HG03108 (cell line): ENCODE data around the gene KNL1.
A peak's percentile ranks its signal among the peaks of the same experiment; 100 is the strongest.
"Not testable (repeated sequence)": the region's sequence is repeated elsewhere in the genome, so short reads cannot be mapped to it uniquely, and the experiment has no call there.

ENCODE experiments used
- ATAC-seq: cut with Tn5 transposase; IDR thresholded peaks from one replicate; pipeline ENCODE4 v1.9.1; 2021; ENCODE audit warnings: moderate library complexity; ENCODE audit not compliant: unreplicated experiment

The KNL1 gene

DNA sequence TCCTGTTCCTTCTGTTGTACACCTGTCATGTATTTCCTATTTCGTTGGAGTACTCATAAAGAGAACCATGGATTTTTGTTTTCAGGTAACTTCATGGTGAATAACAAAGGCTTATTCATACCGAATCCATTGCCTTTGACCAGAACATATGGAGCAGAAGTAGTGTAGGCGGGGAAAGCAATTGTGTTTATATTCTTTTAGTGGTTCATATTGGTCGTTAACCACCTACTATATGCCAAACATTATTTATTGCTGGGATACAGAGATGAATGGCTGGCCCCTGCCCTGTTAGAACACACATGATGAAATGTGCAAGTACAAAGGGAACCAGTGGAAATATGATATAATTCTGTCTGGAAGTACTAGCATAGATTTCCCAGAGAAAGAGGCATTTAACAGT, 15.2 kb upstream of the KNL1 start:
- no peak for ATAC-seq

DNA sequence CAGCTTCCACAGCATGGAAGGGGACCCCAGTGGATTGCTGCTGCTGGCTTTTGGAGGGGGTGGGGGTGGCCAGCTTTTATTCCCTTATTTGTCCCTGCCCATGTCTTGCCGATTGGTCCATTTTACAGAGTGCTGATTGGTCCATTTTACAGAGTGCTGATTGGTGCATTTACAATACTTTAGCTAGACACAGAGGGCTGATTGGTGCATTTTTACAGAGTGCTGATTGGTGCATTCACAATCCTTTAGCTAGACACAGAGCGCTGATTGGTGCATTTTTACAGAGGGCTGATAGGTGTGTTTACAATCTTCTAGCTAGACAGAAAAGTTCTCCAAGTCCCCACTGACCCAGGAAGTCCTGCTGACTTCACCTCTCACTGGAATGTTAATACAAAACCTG, 12.3 kb upstream of the KNL1 start:
- ATAC-seq, result not testable (repeated sequence)

DNA sequence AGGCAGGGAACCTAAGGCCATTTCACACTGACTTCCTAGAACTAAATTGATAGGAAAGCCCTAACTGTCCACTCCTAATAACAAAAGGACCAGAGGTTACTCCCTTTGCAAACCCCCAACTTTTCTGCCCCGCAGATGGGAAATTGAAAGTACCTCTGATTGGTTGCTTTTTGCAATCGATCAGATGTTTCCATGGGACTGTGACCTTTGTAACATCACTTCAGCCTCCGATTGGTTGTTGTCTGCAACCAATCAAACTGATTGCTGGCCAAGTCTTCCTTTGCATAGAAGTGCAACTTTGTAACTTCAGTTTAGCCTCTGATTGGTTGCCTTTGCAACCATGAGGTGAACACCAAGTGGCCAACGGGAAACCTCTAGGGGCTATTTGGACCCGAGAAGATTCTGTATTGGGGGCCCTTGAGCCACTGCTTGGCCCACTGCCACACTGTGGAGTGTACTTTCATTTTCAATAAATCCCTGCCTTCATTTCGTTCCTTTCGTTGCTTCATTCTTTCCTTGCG, 11.3 kb upstream of the KNL1 start:
- no peak for ATAC-seq

DNA sequence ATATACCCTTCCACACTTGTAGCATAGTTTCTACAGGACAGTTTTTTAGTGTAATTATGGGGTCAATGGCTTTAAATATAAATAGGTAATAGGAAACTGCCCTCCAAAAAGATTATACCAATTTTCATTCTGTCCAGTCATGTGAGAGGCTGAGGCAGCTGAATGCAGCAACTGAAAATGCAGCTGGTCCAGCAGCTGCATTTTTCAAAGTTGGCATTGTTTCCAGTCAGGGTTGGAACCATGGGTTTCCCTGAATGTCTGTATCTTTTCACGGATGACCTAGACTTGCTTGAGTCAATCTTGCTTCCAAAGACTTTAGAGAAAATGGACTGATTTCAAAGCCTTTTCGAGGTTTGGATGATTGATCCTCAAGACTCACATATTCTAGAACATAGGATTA, 9.9 kb upstream of the KNL1 start:
- ATAC-seq, result no peak

DNA sequence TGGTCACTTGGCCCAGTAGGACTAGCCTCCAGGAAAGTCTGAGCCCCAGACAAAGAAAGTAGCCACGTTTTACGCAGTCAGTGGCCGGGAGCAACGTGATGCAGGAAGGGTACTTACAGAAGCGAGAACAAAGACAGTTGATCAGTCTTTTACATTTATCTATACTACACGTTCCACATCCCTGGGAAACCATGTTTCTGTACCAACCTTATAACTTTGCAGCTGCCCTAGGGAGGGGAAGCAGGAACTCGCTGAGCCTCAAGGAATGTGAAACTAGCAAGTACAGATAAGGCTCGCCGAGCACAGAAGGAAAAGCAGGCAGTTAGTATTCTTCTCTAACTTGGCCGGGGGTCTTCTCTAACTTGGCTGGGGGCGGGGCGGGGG, 3.4 kb upstream of the KNL1 start:
- no peak for ATAC-seq

DNA sequence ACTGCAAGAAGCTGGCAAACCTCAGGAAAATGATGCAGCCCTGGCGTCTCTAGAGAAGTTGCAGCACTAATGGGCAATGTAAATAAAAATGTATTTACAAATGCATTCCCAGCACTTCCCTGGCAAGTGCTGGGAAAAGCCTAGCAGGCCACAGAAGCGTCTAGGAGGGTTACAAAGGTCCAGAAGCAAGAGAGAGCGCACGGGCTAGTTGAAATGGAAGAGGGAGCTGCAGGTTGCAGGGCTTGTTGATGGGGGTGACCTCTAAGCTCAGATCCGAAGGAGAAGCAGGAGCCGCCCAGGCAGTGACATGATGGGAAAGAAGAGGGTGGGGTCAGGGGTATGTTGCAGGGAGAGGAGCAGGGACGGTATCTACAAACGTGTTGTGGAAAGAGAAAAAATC, 2.7 kb upstream of the KNL1 start:
- no peak for ATAC-seq

DNA sequence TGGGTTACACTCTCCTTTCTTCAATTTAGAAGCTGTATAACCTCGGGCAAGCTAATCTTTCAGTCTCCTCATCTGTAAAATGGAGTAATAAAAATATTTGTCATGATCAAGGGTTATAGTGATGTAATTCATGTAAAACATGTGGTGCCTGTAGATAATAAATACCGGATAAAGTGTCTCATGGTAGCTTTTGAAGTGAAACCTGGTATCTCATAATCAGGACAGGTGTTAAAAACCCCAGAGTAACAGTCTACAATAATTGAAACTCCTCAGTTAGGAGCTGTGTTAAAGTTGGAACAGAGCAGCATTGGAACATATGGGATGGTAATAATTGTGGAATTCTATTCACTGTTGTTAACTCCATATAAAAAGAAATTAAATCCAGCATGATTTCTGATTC, 884 bp upstream of the KNL1 start:
- no peak for ATAC-seq

DNA sequence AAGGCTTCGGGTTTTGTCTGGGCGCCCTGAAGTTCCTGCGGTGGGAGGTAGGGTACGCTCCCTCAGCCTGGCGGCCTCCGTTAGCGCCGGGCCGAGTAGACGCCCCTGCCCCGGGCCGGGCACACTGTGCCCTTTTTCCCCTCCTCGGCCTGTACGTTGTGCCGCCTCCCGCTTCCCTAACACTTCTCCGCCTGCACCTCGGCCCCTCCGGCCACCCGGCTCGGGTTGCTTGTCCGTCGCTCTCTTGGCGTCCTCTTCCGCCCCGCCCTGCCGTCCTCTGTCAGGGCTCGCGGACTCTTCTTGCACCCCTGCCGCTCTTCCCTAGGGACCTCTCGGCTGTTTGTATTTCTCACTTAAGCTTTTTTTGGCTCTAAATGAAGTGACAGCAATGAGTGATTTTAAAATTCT, 384 bp downstream of the KNL1 start:
- ATAC-seq, result peak; percentile 40

DNA sequence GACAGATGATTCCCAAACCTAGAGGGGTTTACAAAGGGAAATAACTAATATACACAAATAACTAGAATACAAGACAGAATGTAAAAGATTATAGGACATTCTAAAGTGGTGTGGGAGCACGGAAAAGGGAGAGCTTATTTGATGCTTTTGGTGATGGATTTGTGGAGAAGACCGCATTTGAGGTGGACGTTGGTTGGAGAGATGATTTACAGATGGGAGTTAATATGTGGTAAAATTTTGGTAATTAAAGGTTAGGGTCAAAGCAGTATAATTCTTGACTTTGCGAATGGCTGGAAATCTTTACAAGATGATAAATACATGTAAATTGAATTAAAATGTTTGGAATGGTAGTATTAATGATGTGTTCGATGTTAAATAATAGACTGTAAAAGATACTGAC, 1.2 kb downstream of the KNL1 start:
- no peak for ATAC-seq

DNA sequence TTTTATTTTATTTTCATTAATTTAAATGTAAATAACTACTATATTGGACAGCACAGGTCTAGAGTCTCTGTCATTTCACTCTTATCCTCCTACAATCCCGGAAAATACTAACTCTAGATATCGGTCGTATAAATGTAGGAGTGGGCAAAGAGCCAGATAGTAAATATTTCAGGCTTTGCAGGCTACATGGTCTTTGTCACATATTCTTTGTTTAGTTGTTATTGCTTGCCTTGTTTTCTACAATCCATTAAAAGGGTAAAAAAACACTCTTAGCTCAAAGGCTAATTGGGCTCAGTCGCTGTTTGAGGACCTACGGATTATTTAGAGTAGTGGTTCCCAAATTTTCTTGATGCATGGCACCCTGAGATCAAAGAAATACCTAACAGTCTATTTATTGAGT, 1.7 kb downstream of the KNL1 start:
- no peak for ATAC-seq

DNA sequence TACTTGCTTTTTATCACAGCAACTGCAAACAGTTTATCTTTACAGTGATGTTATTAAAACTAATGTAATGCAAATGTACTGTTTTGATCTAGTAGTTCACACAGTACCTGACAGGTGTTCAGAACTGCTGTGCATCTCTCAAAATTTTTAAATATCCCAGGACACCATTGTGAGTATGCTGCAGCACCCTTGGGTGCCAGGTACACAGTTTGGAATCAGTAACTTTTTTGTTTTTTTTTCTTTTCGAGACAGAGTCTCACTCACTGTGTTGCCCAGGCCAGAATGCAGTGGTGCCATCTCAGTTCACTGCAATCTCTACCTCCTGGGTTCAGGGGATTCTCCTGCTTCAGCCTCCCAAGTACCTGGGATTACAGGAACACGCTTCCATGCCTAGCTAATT, 3.0 kb downstream of the KNL1 start:
- no peak for ATAC-seq

DNA sequence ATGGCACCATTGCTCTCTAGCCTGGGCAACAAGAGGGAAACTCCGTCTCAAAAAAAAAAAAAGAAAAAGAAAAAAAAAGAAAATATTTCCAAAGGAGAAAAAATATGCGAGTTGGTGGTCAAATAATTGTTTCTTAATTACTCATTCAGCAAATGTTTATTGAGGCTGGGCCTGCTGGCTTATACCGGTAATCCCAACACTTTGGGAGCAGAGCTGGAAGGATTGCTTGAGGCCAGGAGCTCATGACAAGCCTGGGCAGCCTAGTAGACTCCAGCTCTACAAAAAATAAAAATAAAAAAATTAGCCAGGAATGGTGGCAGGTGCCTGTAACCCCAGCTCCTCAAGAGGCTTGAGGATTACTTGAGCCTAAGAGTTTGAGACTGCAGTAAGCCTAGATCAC, 4.1 kb downstream of the KNL1 start:
- ATAC-seq, result no peak

DNA sequence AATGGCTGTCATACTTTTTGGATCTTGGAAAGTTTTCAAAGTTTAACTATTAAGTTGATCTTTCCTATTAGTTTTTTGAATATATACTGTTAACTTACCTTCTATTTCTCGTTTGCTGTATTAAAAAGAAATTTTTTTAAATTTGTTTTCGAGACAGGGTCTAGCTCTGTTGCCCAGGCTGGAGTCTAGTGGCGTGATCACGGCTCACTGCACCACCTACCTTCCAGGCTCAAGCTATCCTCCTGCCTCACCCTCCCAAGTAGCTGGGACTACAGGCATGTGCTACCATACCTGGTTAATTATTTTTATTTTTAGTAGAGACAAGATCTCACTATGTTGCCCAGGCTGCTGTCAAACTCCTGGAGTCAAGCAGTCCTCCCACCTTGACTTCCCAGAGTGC, 4.6 kb downstream of the KNL1 start:
- no peak for ATAC-seq

DNA sequence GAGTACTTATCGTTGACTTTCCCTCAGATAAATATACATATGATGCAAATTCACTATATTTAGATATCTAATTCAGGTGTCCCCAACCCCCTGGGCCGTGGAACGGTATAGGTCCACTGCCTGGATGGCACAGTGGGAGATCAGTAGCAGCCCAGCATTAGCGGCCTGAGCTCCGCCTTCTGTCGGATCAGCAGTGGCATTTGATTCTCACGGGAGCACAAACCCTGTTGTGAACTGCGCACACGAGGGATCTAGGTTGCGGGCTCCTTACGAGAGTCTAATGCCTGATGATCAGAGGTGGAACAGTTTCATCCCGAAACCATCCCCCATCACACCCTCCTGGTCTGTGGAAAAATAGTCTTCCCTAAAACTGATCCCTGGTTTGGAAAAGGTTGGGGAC, 6.9 kb downstream of the KNL1 start:
- ATAC-seq, result no peak

DNA sequence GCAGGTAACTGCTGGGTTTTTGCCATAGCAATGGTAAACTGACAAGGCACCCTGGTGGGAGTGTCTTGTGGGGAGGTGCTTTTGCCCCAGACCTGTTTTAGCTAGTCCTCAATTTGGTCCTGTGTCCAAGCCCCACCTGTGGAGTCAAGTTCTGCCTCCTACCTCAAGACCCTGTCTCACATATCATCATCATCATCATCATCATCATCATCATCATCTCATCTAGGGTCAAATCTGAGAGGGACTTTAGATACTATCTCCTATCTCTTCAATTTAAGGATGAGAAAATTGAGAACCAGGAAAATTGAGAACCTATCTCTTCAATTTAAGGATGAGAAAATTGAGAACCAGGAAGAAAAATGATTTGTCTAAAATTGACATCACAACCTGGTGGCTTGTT, 9.9 kb downstream of the KNL1 start:
- ATAC-seq, result no peak

DNA sequence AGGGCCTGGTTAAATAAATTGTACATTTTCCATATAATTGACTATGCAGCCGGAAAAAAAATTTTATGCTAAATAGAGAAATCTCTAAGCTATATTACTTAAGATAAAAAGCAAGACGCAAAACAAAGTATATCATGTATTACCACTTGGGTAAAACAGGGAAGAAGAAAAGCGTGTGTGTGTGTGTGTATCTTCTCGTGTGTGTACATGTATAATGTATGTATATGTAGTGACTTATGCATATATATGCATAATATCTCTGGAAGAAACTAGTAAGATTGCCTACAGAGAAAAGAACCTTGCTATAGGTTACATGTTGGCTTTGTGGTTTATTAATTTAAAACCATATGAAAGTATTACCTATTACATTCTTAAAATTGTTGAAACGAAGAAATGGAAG, 19.0 kb downstream of the KNL1 start:
- ATAC-seq, result no peak

DNA sequence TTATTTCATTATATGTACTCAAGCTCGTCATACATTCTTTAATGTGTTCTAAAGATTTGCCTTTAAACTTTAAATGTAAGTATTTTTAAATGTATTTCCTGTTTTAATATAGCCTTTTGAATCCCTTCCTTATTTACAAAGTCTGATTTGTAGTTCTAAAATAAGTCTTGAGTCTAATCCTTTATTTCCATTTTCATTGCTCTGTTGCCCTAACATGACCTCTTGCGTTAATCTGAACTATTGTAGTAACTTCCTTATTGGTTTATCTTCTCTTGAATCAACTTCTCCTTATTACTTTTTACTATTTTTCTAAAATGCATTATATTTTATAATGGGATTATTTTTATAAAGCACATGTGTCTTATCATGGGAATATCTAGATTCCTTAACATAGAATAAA, 24.0 kb downstream of the KNL1 start:
- ATAC-seq, result no peak

DNA sequence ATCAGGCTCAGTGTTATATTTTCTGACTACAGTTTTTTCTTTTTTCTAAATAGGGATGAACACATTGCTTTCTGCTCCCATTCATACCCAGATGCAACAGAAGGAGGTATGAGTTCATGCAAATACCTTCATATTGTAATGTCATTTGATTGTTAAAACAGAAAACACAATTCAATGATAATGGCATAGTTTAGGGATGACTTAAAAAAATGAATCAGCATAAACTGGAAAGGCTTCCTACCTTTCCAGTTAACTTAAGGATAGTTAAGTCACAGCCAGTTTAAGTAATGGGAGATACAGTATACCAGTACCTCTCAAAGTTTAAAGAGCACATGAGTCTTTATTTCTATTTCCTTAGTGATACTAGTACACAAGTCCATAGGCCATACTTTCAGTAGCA, 24.9 kb downstream of the KNL1 start:
- no peak for ATAC-seq

DNA sequence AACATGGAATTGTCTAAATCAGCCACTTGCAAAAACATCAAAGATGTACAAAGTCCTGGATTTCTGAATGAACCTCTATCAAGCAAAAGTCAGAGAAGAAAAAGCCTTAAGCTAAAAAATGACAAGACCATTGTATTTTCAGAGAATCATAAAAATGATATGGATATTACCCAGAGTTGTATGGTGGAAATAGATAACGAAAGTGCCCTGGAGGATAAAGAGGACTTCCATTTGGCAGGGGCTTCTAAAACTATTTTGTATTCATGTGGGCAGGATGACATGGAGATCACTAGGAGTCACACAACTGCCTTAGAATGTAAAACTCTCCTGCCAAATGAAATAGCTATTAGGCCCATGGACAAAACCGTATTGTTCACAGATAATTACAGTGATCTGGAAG, 29.3 kb downstream of the KNL1 start:
- ATAC-seq, result no peak

DNA sequence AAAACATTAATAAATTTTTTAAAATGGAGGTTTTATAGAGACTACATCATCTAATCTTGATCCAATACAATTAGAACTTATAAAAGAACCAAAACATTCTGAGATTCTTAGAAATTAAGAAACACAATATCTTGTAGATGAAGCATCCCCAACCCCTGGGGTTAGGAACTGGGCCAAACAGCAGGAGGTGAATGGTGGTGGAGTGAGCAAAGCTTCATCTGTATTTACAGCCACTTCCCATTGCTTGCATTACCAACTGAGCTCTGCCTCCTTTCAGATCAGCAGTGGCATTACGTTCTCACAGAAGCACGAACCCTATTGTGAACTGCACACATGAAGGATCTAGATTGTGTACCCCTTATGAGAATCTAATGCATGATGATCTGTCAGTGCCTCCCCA, 36.3 kb downstream of the KNL1 start:
- no peak for ATAC-seq

DNA sequence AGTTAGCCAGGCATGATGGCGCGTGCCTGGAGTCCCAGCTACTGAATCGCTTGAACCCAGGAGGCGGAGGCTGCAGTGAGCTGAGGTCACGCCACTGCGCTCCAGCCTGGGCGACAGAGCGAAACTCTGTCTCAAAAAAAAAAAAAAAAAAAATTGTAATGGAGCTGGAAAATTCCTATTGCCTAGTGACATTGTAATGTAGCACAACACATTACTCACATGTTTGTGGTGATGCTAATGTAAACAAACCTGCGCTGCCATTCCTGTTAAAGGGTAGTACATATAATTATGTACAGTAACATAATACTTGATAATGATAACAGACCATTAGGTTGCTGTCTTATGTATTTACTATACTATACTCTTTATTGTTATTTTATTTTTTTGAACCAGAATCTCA, 39.1 kb downstream of the KNL1 start:
- no peak for ATAC-seq

DNA sequence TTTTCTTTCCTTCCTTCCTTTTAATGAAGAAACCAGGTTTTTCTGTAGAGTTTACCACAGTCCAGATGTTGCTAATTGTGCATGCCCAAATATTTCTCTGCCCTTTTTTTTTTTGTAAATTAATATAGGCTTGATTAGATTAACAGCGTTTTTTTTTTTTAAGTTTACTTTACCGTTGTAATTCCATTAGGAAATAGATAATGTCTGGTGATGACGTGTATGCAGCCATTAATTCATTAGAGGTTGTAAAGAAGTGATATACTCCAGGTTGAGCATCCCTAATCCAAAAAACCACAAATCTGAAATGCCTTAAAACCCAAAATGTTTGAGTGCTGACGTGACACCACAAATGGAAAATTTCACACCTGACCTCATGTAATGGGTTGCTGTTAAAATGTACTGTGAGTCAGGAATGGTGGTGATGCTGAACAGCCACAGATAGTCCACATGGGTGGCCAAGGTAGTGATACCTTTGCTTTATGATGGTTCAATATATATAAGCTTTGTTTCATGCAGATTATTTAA, 43.2 kb downstream of the KNL1 start:
- ATAC-seq, result no peak

DNA sequence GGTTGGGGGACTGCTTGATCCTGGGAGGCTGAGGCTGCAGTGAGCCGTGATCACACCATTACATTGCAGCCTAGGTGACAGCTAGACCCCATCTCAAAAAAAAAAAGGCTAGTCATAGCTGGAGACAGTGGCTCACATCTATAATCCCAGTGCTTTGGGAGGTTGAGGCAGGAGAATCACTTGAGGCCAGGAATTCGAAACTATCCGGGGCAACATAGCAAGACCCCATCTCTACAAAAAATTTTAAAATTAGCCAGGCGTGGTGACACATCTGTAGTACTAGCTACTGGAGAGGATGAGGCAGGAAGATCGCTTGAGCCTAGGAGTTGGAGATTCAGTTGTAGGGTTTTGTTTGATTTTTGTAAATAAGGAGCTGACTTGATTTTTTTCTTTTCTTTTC, 45.6 kb downstream of the KNL1 start:
- ATAC-seq, result no peak

DNA sequence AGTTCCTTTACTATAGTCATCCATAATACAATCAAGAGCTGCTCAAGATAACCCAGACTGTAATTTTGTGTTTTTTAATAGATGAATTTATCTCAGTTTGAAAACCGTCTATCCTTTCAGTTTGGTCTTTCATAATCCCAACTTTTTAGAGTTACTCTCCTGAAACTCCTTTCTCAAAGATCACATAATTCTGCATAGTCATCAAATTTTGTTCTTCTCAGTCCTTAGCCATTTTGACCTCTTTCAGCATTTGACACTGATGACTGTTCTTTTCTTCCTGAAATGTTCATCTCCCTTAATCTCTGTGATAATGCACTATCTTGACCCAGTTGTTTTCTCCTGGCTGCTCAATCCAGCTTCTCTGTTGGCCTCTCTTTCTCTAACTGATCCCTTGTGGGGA, 53.5 kb downstream of the KNL1 start:
- ATAC-seq, result no peak
